PC-9 (cell line): Measurements from ENCODE around the gene PLD6.

ENCODE experiments used
- CTCF ChIP-seq: fragments of 200-600 bp; sonication (generic); conservative IDR thresholded peaks from 2 replicates; pipeline ENCODE4 v1.6.1; 2017; ENCODE audit warnings: mixed run types, antibody characterized with exemption, mild to moderate bottlenecking, moderate library complexity
- EZH2 ChIP-seq: fragments of 200-600 bp; sonication (generic); IDR thresholded peaks from 2 replicates; pipeline ENCODE4 v1.8.0; 2017; ENCODE audit warnings: antibody characterized with exemption, low read depth

DNA sequence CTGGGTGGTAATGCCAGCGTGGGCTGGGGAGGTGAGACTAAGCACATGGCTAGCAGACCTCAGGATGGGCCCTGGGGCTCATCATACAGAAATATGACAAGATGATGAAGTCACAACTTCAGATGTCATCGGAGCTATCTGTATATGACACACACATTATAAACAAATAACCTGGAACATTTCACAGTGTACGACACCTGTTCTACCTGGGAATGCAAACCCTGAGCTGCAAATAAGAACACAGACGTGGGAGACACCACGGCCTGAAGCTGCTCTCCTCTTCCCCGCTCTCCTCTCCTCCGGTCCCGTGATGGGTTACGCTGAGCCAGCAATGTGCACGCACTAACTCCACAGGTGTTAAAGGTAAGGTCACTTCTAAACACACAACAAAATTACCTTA, 4.9 kb downstream of the PLD6 start:
- TF ChIP-seq CTCF (no peak), EZH2 (no peak)
